Panc1 (cell line): ENCODE measurements around the gene ASB6.

ENCODE experiments used
- CTCF ChIP-seq: fragments of 450-650 bp; IDR thresholded peaks from 2 replicates; pipeline ENCODE4 v1.5.1; 2017; ENCODE audit warnings: mild to moderate bottlenecking
- POLR2AphosphoS5 ChIP-seq: IDR thresholded peaks from 2 replicates; pipeline ENCODE4 v1.6.1; 2012; ENCODE audit warnings: mild to moderate bottlenecking, low read depth, low read length, moderate library complexity
- REST ChIP-seq, 2 experiments: IDR thresholded peaks; 2 replicates each; pipeline ENCODE4 v1.6.1; 2011 to 2012; ENCODE audit warnings: low read depth in 2 of 2, control low read depth in 1 of 2, low read length in 1 of 2, mild to moderate bottlenecking in 1 of 2, moderate library complexity in 1 of 2; ENCODE audit not compliant: insufficient read depth in 1 of 2
- SIN3A ChIP-seq: IDR thresholded peaks from 2 replicates; pipeline ENCODE4 v1.6.1; 2012; ENCODE audit warnings: low read depth, mild to moderate bottlenecking, low read length, moderate library complexity, borderline replicate concordance; ENCODE audit not compliant: insufficient read depth
- TCF7L2 ChIP-seq: IDR thresholded peaks from 2 replicates; pipeline ENCODE4 v1.6.1; 2011; ENCODE audit warnings: mild to moderate bottlenecking, low read depth, low read length, inconsistent platforms

DNA sequence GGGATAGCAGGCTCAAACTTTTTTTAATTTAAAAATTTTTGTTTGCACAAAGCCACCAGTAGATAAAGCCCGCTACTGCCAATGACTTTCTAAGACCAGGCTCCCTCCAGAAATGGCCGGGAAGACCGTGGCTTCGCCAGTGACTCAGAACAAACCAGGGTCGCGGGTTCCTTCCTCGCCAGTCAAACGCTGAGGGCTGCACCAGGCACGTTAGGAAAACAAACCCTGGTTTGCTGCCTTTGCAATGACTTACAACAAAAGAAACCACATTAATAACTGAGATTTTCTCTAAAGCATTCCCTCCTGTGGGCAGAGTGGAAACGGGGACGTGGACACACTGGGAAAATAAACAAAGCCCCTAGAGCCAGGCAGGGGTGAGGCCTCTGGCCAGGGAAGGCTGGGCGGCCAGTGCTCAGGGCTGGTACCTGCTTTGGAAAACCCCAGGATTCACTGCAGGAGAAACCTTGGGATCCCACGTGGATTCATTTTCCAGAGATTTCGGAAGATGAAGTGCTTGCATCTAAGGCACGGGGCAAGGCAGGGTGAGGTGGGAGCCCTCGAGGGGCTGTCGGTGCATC is 27.3 kb upstream of the ASB6 start:
- TF ChIP-seq CTCF (no peak), POLR2AphosphoS5 (no peak), SIN3A (no peak), REST (IDR thresholded peaks at IDR 0.05; ENCODE audit: insufficient read depth in 1 of 2, low read depth in 2 of 2, low read length in 1 of 2) (no peak), TCF7L2 (no peak)
